Mesothelial cell of epicardium (in vitro differentiated cells): ENCODE measurements around the gene FBXL20. TPM values are rescaled to one million over a fixed set of nuclear protein-coding genes. Genes with fewer than 3 reads are reported as not detected.

Experiments
- DNase-seq, 2 experiments: peaks; one replicate each; pipeline ENCODE4 v3.0.0; 2021; ENCODE audit warnings: low spot score in 2 of 2; ENCODE audit not compliant: unreplicated experiment in 2 of 2
- H3K27ac Mint-ChIP-seq: 2 replicates; pipeline ENCODE4 v1.8.0; 2021; ENCODE audit warnings: mixed read lengths
- H3K27me3 Mint-ChIP-seq: 2 replicates; pipeline ENCODE4 v1.8.0; 2021; ENCODE audit warnings: low read depth, mixed read lengths
- H3K36me3 Mint-ChIP-seq: 2 replicates; pipeline ENCODE4 v1.8.0; 2021; ENCODE audit warnings: mixed read lengths
- H3K4me1 Mint-ChIP-seq: 2 replicates; pipeline ENCODE4 v1.8.0; 2021; ENCODE audit warnings: mixed read lengths
- H3K4me3 Mint-ChIP-seq: 2 replicates; pipeline ENCODE4 v1.8.0; 2021; ENCODE audit warnings: mild to moderate bottlenecking, moderate library complexity, mixed read lengths
- H3K9me3 Mint-ChIP-seq: 2 replicates; pipeline ENCODE4 v1.8.0; 2021; ENCODE audit warnings: mixed read lengths
- CTCF ChIP-seq: fragments of 200-600 bp; sonication (generic); IDR thresholded peaks from one replicate; pipeline ENCODE4 v1.5.0; 2021; ENCODE audit warnings: antibody characterized with exemption; ENCODE audit not compliant: unreplicated experiment
- total RNA-seq: library from RNA; stranded (reverse); gene quantifications from 3 replicates; pipeline ENCODE4 v1.2.1, GENCODE V29; 2021

FBXL20 gene
- total RNA-seq, 1 donor from 2014 or later: 29.1 TPM

GRCh38 chr17:39237586-39237985 lies 163.8 kb downstream of the FBXL20 start:
- peaks cover 21% of the 10 kb centered on the region for H3K27me3 Mint-ChIP-seq
- no peak overlapping the region for H3K4me3 Mint-ChIP-seq
- no peak for DNase-seq
- no peak for TF ChIP-seq CTCF
- peaks cover 8% of the 10 kb centered on the region for H3K4me1 Mint-ChIP-seq
- no peak overlapping the region for H3K27ac Mint-ChIP-seq
- no peaks in the 10 kb centered on the region for H3K36me3 Mint-ChIP-seq
- H3K9me3 Mint-ChIP-seq: no peaks in the 10 kb centered on the region

GRCh38 chr17:39236981-39237441 lies 164.4 kb downstream of the FBXL20 start:
- Mint-ChIP-seq H3K27me3 (peaks cover 27% of the 10 kb centered on the region), H3K9me3 (no peaks in the 10 kb centered on the region), H3K27ac (no peak overlapping the region), H3K4me3 (no peak overlapping the region), H3K4me1 (peaks cover 8% of the 10 kb centered on the region), H3K36me3 (no peaks in the 10 kb centered on the region)
- no peak for DNase-seq
- TF ChIP-seq CTCF: no peak

DNA sequence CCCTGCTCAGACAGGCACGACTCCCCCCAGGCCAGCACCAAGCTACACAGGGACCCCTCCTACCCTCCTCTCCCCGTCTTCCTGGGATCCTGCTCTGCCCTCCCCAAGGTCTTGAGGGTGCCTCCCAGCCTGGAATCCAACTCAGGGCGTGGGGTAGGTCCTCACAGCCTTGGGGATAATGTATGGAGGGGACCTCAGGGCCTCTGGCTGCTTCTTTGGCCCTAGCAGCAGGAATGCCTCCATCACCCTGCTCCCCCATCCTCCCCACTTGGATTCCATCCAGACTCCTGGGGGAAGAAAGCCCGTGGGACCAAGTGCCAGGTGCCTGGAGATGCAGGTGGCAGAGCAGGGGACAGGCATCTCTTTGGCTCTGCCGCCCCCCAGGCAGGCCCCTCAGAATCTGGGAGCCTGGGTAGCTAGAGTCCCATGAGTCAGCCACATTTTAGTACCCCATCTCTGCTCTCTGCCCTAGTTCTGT lies 164.9 kb downstream of the FBXL20 start:
- DNase-seq: no peak
- Mint-ChIP-seq H3K27ac (no peak overlapping the region), H3K27me3 (peaks cover 32% of the 10 kb centered on the region), H3K4me1 (peaks cover 12% of the 10 kb centered on the region), H3K9me3 (no peaks in the 10 kb centered on the region), H3K4me3 (no peak overlapping the region), H3K36me3 (no peaks in the 10 kb centered on the region)
- TF ChIP-seq CTCF: no peak

DNA sequence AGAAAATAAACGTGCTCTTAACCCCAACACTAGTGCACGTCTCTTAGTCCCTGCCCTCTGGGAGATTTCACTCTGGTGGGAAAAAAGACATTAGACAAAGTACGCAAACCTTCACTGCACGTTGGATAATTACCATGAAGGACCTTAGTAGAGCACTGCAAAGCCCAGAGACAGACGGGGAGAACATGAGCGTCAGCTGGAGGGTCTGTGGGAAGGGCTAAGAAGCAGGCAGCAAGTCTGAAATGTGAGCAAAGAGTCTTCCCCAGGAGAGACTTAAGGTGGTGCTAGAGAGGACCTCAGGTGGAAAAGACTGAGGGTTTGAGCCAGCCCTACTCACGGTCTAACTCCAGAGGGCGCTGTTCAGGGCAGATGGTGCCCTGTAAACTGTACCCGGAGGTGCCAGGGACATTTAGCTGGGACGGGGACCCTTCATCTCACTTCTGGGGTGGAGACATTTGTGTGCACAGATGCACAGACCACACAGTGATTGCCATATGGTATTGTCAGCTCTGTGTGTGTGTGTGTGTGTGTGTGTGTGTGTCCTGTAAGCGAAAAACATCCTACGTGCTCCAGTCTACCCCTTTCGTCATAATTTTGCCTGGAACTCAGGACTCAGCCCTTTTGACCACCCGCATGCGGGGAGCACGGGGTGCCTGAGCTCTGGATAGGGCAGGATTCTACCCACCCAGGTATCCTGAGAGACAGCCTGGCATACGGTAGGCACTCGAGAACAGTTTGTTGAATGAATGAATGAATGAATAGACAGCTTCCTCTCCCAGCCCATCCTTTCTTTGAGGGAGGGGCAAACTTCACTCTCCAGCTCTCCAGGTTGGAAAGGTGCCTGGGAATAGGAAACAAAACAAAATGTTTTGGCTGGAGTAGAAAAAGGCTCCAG lies 165.6 kb downstream of the FBXL20 start:
- no peak overlapping the region for H3K27ac Mint-ChIP-seq
- peaks cover 16% of the 10 kb centered on the region for H3K4me1 Mint-ChIP-seq
- H3K9me3 Mint-ChIP-seq: no peaks in the 10 kb centered on the region
- DNase-seq: no peak
- TF ChIP-seq CTCF: peak; percentile 48
- H3K36me3 Mint-ChIP-seq: no peaks in the 10 kb centered on the region
- H3K4me3 Mint-ChIP-seq: no peak overlapping the region
- H3K27me3 Mint-ChIP-seq: peaks cover 37% of the 10 kb centered on the region

DNA sequence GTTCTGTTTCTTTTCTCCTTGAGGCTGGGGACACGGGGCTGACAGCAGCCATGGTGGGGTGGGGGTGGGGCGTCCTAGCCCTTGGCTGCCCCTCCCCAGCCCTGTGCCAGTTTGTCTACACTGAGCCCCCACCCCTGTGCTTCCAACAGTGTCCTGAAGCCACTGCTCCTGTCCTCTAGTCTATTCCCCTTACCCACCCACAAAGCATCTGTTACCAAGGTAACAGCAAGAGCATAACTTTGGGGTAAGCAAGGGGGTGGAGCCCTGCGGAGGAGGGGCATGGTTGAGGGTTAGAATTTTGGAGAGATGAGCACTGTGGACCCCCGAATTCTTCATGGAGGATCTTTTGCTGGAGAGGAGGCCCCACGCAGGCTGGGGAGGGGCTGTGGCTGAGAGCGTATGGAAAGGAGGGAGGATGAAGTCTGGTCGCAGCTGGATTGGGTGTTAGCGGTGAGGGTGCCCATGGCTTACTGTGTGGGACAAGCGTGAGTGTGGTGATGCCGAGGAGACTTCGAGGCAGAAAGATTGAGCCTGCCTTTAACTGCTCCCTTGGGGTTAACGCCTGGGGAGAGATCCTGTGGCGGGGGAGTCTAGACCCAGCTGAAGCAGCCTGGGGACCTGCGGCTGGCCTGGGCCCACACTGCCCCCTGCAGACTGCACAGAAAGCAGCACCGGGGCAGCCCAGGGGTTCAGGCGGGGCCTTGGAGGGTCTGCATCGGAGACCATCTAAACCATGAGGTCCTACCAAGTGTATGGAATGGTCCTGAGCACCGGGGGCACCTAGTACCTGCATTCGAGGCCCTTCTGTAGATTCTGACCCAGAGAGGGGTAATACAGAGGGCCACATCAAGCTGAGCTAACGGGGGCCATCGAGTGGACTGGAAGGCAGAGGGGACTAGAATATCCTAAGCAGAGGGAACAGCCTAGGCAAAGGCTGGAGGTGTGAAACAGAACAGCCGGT lies 169.6 kb downstream of the FBXL20 start:
- TF ChIP-seq CTCF: peak; percentile 30
- no peak overlapping the region for H3K4me3 Mint-ChIP-seq
- H3K9me3 Mint-ChIP-seq: no peaks in the 10 kb centered on the region
- no peaks in the 10 kb centered on the region for H3K36me3 Mint-ChIP-seq
- H3K27me3 Mint-ChIP-seq: peaks cover 48% of the 10 kb centered on the region
- H3K27ac Mint-ChIP-seq: no peak overlapping the region
- peaks cover 16% of the 10 kb centered on the region for H3K4me1 Mint-ChIP-seq
- peak in 1 of 2 experiments; percentile 71 for DNase-seq
